Gastroesophageal sphincter (tissue), 4 donors: ENCODE measurements around the gene INSYN1. TPM values are rescaled to one million over a fixed set of nuclear protein-coding genes. Genes with fewer than 3 reads are reported as not detected.

Source experiments
- total RNA-seq, 4 donors: library from RNA; depleted of rRNA; stranded (reverse); fragments of >200 nt; gene quantifications; one replicate each; pipeline ENCODE4 v1.1.0, GENCODE V29; 2016

The INSYN1 gene
- total RNA-seq, 4 donors from 2014 or later, result 11.4 to 30.2 (median 16.3) TPM

Other genes starting within 250 kb of the INSYN1 start
- gene NPTN, start 120.0 kb downstream of the INSYN1 start, total RNA-seq, result 100 to 1,000 TPM; 261 to 338 (median 333) TPM
- 10 to 100 TPM; 34.7 to 61.5 (median 48.0) TPM for gene CD276, start 69.0 kb downstream of the INSYN1 start, total RNA-seq
- not detected for gene TBC1D21, start 120.2 kb upstream of the INSYN1 start, total RNA-seq
- 10 to 100 TPM; 22.9 to 63.0 (median 34.5) TPM for gene LOXL1, start 173.1 kb upstream of the INSYN1 start, total RNA-seq
- 10 to 100 TPM in 3 of 4 donors, 1 to 10 TPM in 1; 8.1 to 21.7 (median 13.7) TPM for gene STOML1, start 238.9 kb upstream of the INSYN1 start, total RNA-seq
- 10 to 100 TPM; 24.1 to 75.1 (median 52.1) TPM for gene PML, start 241.4 kb upstream of the INSYN1 start, total RNA-seq